K562 (cell line): ENCODE results near the gene DHTKD1. TPM values are rescaled to one million over a fixed set of nuclear protein-coding genes. Genes with fewer than 3 reads are reported as not detected.

ENCODE experiments used
- ADNP ChIP-seq: fragments of 200-800 bp; sonication (Bioruptor generic); IDR thresholded peaks from 2 replicates; pipeline ENCODE4 v1.6.1; 2016; ENCODE audit warnings: missing genetic modification characterization, missing compliant biosample characterization
- KAT7 ChIP-seq: sonication (generic); formaldehyde crosslinking; IDR thresholded peaks from 2 replicates; pipeline ENCODE4 v1.8.0; 2022; ENCODE audit warnings: missing genetic modification reagents, mild to moderate bottlenecking, borderline replicate concordance
- MTA1 ChIP-seq: fragments of 450-650 bp; IDR thresholded peaks from 2 replicates; pipeline ENCODE4 v1.6.1; 2017; ENCODE audit warnings: borderline replicate concordance
- POLR2A ChIP-seq: fragments of 450-650 bp; conservative IDR thresholded peaks from 2 replicates; pipeline ENCODE4 v1.6.1; 2016
- PTRF ChIP-seq: fragments of 450-650 bp; IDR thresholded peaks from 2 replicates; pipeline ENCODE4 v1.6.1; 2016; ENCODE audit warnings: mild to moderate bottlenecking, missing genetic modification characterization, missing compliant biosample characterization
- RBBP5 ChIP-seq: fragments of 200-600 bp; sonication (generic); IDR thresholded peaks from 2 replicates; pipeline ENCODE4 v1.6.1; 2012; ENCODE audit warnings: borderline replicate concordance, mild to moderate bottlenecking, low read length, control low read depth, inconsistent platforms; ENCODE audit not compliant: insufficient read depth, poor library complexity, severe bottlenecking
- RERE ChIP-seq: sonication (generic); formaldehyde crosslinking; IDR thresholded peaks from 2 replicates; pipeline ENCODE4 v1.8.0; 2023; ENCODE audit warnings: missing genetic modification reagents, mild to moderate bottlenecking, borderline replicate concordance
- SMARCB1 ChIP-seq: IDR thresholded peaks from 2 replicates; pipeline ENCODE4 v1.6.1; 2011; ENCODE audit warnings: improper control_type of control experiment, low read depth; ENCODE audit not compliant: insufficient read length
- TAF15 ChIP-seq: fragments of 200-400 bp; formaldehyde crosslinking; IDR thresholded peaks from 2 replicates; pipeline ENCODE4 v1.6.1; 2017; ENCODE audit warnings: mild to moderate bottlenecking, low read depth, low read length, moderate library complexity
- THAP12 ChIP-seq: fragments of 250-450 bp; sonication (Bioruptor Pico); IDR thresholded peaks from 2 replicates; pipeline ENCODE4 v1.9.0; 2021; ENCODE audit warnings: mild to moderate bottlenecking, inconsistent platforms
- VEZF1 ChIP-seq: fragments of 200-800 bp; sonication (Bioruptor generic); IDR thresholded peaks from 2 replicates; pipeline ENCODE4 v1.6.1; 2017; ENCODE audit warnings: missing genetic modification characterization, missing compliant biosample characterization
- ZBTB17 ChIP-seq: fragments of 450-650 bp; formaldehyde crosslinking; IDR thresholded peaks from 2 replicates; pipeline ENCODE4 v1.4.0; 2020; ENCODE audit warnings: mild to moderate bottlenecking
- ZNF12 ChIP-seq: sonication (generic); formaldehyde crosslinking; IDR thresholded peaks from 2 replicates; pipeline ENCODE4 v1.4.0; 2020; ENCODE audit warnings: mild to moderate bottlenecking, missing genetic modification reagents
- ZNF282 ChIP-seq: sonication (generic); formaldehyde crosslinking; IDR thresholded peaks from 2 replicates; pipeline ENCODE4 v1.8.1; 2023; ENCODE audit warnings: missing genetic modification reagents
- polyA plus RNA-seq, 8 experiments: library from polyadenylated mRNA; depleted of rRNA in 4 of 8; stranded (reverse) in 5 of 8; unstranded in 3 of 8; fragments of >200 nt; fragmentation: Nextera tagmentation in 2 of 8; fragmentation: Illumina TruSeq in 1 of 8; extraction: Ambion mirVana in 2 of 8; extraction: Trizol in 1 of 8; gene quantifications; 2 replicates each; pipeline versions ENCODE4 v1.2.1 to v1.2.3, GENCODE V29; 2011 to 2014; ENCODE audit warnings: inconsistent platforms in 1 of 8, missing spikeins in 1 of 8
- total RNA-seq, 7 experiments: library from RNA; depleted of rRNA in 6 of 7; stranded (reverse); fragments of >200 nt in 6 of 7; fragmentation: Illumina TruSeq in 2 of 7; extraction: Trizol in 2 of 7; gene quantifications; 2 replicates each; pipeline versions ENCODE4 v1.2.1 to v1.2.3, GENCODE V29; 2011 to 2021; ENCODE audit warnings: low replicate concordance in 1 of 7

Gene DHTKD1
- total and polyA plus RNA-seq, 9 of the 15 experiments (the other 6 are each of a cell fraction or from before 2014, with no cell fraction given): 3.1 to 19.7 (median 6.8) TPM

GRCh38 chr10:12129222-12130111 is 60.7 kb downstream of the DHTKD1 start, which contains the start of gene SEC61A2 (continued):
- 0 out of 2 replicates have a peak, but pooled peaks have one; percentile 26 for TF ChIP-seq ZNF12 (CRISPR knock-in tag)
- TF ChIP-seq RBBP5: peak; percentile 79
- no peak for TF ChIP-seq TAF15
- TF ChIP-seq MTA1: no peak
- TF ChIP-seq ADNP (tag): no peak; the same call in 1 of the 2 replicates
- TF ChIP-seq PTRF (tag): no peak
- no peak for TF ChIP-seq RERE (CRISPR knock-in tag)
- TF ChIP-seq ZNF282 (CRISPR knock-in tag): 0 out of 2 replicates have a peak, but pooled peaks have one; percentile 64
- TF ChIP-seq ZBTB17 (CRISPR knock-in tag): no peak
- TF ChIP-seq SMARCB1: no peak
- TF ChIP-seq VEZF1 (CRISPR knock-in tag): peak; percentile 82
- peak; percentile 83; the same call in 1 of the 2 replicates for TF ChIP-seq KAT7 (CRISPR knock-in tag)
- peak; percentile 84 for TF ChIP-seq POLR2A
- no peak for TF ChIP-seq THAP12 (CRISPR knock-in tag)
